H1 (cell line): Measurements from ENCODE around the gene PCCA. TPM values are rescaled to one million over a fixed set of nuclear protein-coding genes. Genes with fewer than 3 reads are reported as not detected.

Experiments
- CTCF ChIA-PET: fragments of 300-600 bp; sonication (Branson Sonifier 250); formaldehyde crosslinking; loops from one replicate; lab custom pipeline; 2021; ENCODE audit not compliant: partially characterized antibody; lab: Charles Lee
- POLR2A ChIA-PET: fragments of 300-600 bp; sonication (Branson Sonifier 250); formaldehyde crosslinking; loops from one replicate; lab custom pipeline; 2021; ENCODE audit warnings: inconsistent platforms; ENCODE audit not compliant: partially characterized antibody; lab: Charles Lee
- DNase-seq, 2 experiments: peaks; one replicate each; pipeline versions ENCODE4 v3.0.0 to v3.0.0-alpha.2; 2010 to 2022; ENCODE audit warnings: low spot score in 2 of 2, low read depth in 1 of 2, mixed read lengths in 1 of 2
- FAIRE-seq: peaks from 2 replicates; lab custom pipeline; 2011; peaks lifted over from hg19 to GRCh38; lab: Jason Lieb, UNC
- H2AFZ ChIP-seq: 2 replicates; pipeline ENCODE4 v1.8.1; 2012; ENCODE audit warnings: low read length, inconsistent platforms
- H2AK5ac ChIP-seq: 2 replicates; pipeline ENCODE4 v1.6.1; 2013; ENCODE audit warnings: low read depth, low read length
- H2BK120ac ChIP-seq: replicated peaks from 2 replicates; pipeline ENCODE3; 2013; ENCODE audit warnings: low read depth, low read length, inconsistent platforms
- H2BK12ac ChIP-seq: 2 replicates; pipeline ENCODE4 v1.6.1; 2013; ENCODE audit warnings: low read depth, low read length
- H2BK15ac ChIP-seq: 2 replicates; pipeline ENCODE4 v1.6.1; 2013; ENCODE audit warnings: low read length
- H2BK20ac ChIP-seq: 2 replicates; pipeline ENCODE4 v1.6.1; 2013; ENCODE audit warnings: low read length
- H2BK5ac ChIP-seq: 2 replicates; pipeline ENCODE4 v1.6.1; 2013; ENCODE audit warnings: low read depth, low read length
- H3K14ac ChIP-seq: 2 replicates; pipeline ENCODE4 v1.6.1; 2013; ENCODE audit warnings: inconsistent platforms; ENCODE audit not compliant: insufficient read length
- H3K18ac ChIP-seq: 2 replicates; pipeline ENCODE4 v1.6.1; 2013; ENCODE audit warnings: low read length; ENCODE audit errors: extremely low read depth
- H3K23ac ChIP-seq: 2 replicates; pipeline ENCODE4 v1.6.1; 2013; ENCODE audit warnings: inconsistent platforms; ENCODE audit not compliant: insufficient read length
- H3K23me2 ChIP-seq: 2 replicates; pipeline ENCODE4 v1.6.1; 2013; ENCODE audit warnings: low read depth, low read length
- H3K27ac ChIP-seq: 2 replicates; pipeline ENCODE4 v1.6.1; 2011; ENCODE audit warnings: low read depth, low read length, inconsistent platforms
- H3K27me3 ChIP-seq, 4 experiments: replicated peaks in 1 of 4; 1 replicate in 1 of 4; 2 replicates in 3 of 4; pipeline versions ENCODE4 v1.6.1 to v1.8.1; 2011 to 2013; ENCODE audit warnings: low read length in 3 of 4, mild to moderate bottlenecking in 3 of 4, inconsistent platforms in 2 of 4, mixed read lengths in 2 of 4, moderate library complexity in 1 of 4; ENCODE audit not compliant: control insufficient read depth in 3 of 4, insufficient read depth in 3 of 4; ENCODE audit errors: extremely low read depth in 1 of 4
- H3K36me3 ChIP-seq, 4 experiments: 2 replicates each; pipeline versions ENCODE4 v1.6.1 to v1.8.1; 2011 to 2013; ENCODE audit warnings: mild to moderate bottlenecking in 4 of 4, low read length in 3 of 4, moderate library complexity in 2 of 4, control low read depth in 1 of 4, inconsistent platforms in 1 of 4; ENCODE audit not compliant: insufficient read depth in 4 of 4, control insufficient read depth in 2 of 4
- H3K4ac ChIP-seq: replicated peaks from 2 replicates; pipeline ENCODE3; 2013; ENCODE audit warnings: low read length, low read depth, mixed read lengths, inconsistent platforms; ENCODE audit not compliant: insufficient read length
- H3K4me1 ChIP-seq, 4 experiments: replicated peaks in 1 of 4; 1 replicate in 1 of 4; 2 replicates in 3 of 4; pipeline versions ENCODE4 v1.6.1 to v1.8.1; 2011 to 2013; ENCODE audit warnings: low read length in 3 of 4, inconsistent platforms in 2 of 4, mixed read lengths in 1 of 4; ENCODE audit not compliant: insufficient read depth in 4 of 4, control insufficient read depth in 3 of 4
- H3K4me2 ChIP-seq, 2 experiments: 2 replicates each; pipeline versions ENCODE4 v1.6.1 to v1.8.1; 2011 to 2013; ENCODE audit warnings: low read depth in 2 of 2, low read length in 2 of 2, control low read depth in 1 of 2, inconsistent platforms in 1 of 2, mild to moderate bottlenecking in 1 of 2; ENCODE audit not compliant: insufficient read depth in 1 of 2
- H3K4me3 ChIP-seq, 4 experiments: fragments of 200-600, 300-600 bp in 1 of 4; sonication (generic), shearing (Covaris generic), sonication (Bioruptor Twin) in 1 of 4; 2 replicates each; pipeline versions ENCODE4 v1.5.1 to v1.8.1; 2011 to 2016; ENCODE audit warnings: low read length in 4 of 4, low read depth in 3 of 4, control low read depth in 2 of 4, inconsistent platforms in 2 of 4, mild to moderate bottlenecking in 2 of 4, mixed read lengths in 1 of 4, moderate library complexity in 1 of 4; ENCODE audit not compliant: insufficient read depth in 2 of 4; ENCODE audit errors: extremely low read depth in 1 of 4
- H3K56ac ChIP-seq: replicated peaks from 2 replicates; pipeline ENCODE3; 2013; ENCODE audit warnings: low read depth, mild to moderate bottlenecking, mixed read lengths, low read length, inconsistent platforms; ENCODE audit not compliant: insufficient read length
- H3K79me1 ChIP-seq: 2 replicates; pipeline ENCODE4 v1.6.1; 2013; ENCODE audit warnings: low read depth, low read length, control low read depth
- H3K79me2 ChIP-seq, 2 experiments: 2 replicates each; pipeline versions ENCODE4 v1.6.1 to v1.8.1; 2012 to 2013; ENCODE audit warnings: low read length in 2 of 2, mild to moderate bottlenecking in 2 of 2, inconsistent platforms in 1 of 2; ENCODE audit not compliant: insufficient read depth in 2 of 2, control insufficient read depth in 1 of 2
- H3K9ac ChIP-seq, 4 experiments: replicated peaks in 1 of 4; 1 replicate in 1 of 4; 2 replicates in 3 of 4; pipeline versions ENCODE4 v1.6.1 to v1.8.1; 2011 to 2013; ENCODE audit warnings: low read depth in 3 of 4, low read length in 3 of 4, control low read depth in 2 of 4, mild to moderate bottlenecking in 2 of 4, moderate library complexity in 2 of 4, inconsistent platforms in 1 of 4; ENCODE audit errors: extremely low read depth in 1 of 4
- H3K9me3 ChIP-seq, 2 experiments: 2 replicates each; pipeline versions ENCODE4 v1.6.1 to v1.8.1; 2012 to 2013; ENCODE audit warnings: mild to moderate bottlenecking in 2 of 2, moderate library complexity in 2 of 2, control low read depth in 1 of 2, inconsistent platforms in 1 of 2, low read depth in 1 of 2, low read length in 1 of 2, mixed read lengths in 1 of 2; ENCODE audit not compliant: insufficient read depth in 2 of 2
- H4K20me1 ChIP-seq, 2 experiments: replicated peaks in 1 of 2; 2 replicates each; pipeline versions ENCODE3 to v1.8.1; 2011 to 2013; ENCODE audit warnings: inconsistent platforms in 2 of 2, low read length in 2 of 2, mild to moderate bottlenecking in 1 of 2; ENCODE audit not compliant: insufficient read depth in 2 of 2, control insufficient read depth in 1 of 2
- H4K5ac ChIP-seq: 2 replicates; pipeline ENCODE4 v1.6.1; 2013; ENCODE audit warnings: low read length, low read depth, mixed read lengths, inconsistent platforms; ENCODE audit not compliant: insufficient read length
- H4K8ac ChIP-seq: 2 replicates; pipeline ENCODE4 v1.8.0; 2013; ENCODE audit warnings: mild to moderate bottlenecking, moderate library complexity, low read length, inconsistent platforms; ENCODE audit not compliant: insufficient read depth; ENCODE audit errors: extremely low read depth
- H4K91ac ChIP-seq: replicated peaks from 2 replicates; pipeline ENCODE3; 2013; ENCODE audit warnings: low read length, mixed read lengths, inconsistent platforms; ENCODE audit not compliant: insufficient read length
- ATF2 ChIP-seq: IDR thresholded peaks from 2 replicates; pipeline ENCODE4 v1.6.1; 2012; ENCODE audit warnings: low read length, inconsistent platforms
- CBX8 ChIP-seq: fragments of 300-800, 300-1000 bp; sonication (generic); IDR thresholded peaks from 2 replicates; pipeline ENCODE4 v1.7.1; 2016; ENCODE audit warnings: low read depth, low read length, borderline replicate concordance
- CHD1 ChIP-seq: IDR thresholded peaks from 2 replicates; pipeline ENCODE4 v1.6.1; 2012; ENCODE audit warnings: low read depth, low read length, improper control_type of control experiment
- CTCF ChIP-seq, 3 experiments: IDR thresholded peaks; 1 replicate in 2 of 3; 2 replicates in 1 of 3; pipeline versions ENCODE4 v1.5.1 to v1.6.1; 2011; ENCODE audit warnings: low read length in 3 of 3, mild to moderate bottlenecking in 3 of 3, inconsistent platforms in 2 of 3, low read depth in 1 of 3, moderate library complexity in 1 of 3; ENCODE audit not compliant: insufficient read depth in 1 of 3; ENCODE audit errors: control extremely low read depth in 1 of 3
- EZH2 ChIP-seq: fragments of 200-600 bp; sonication (generic); IDR thresholded peaks from 2 replicates; pipeline ENCODE4 v1.7.1; 2012; ENCODE audit warnings: low read depth, mild to moderate bottlenecking, moderate library complexity, low read length, inconsistent platforms; ENCODE audit not compliant: severe bottlenecking
- GABPA ChIP-seq: IDR thresholded peaks from 2 replicates; pipeline ENCODE4 v1.6.1; 2011; ENCODE audit warnings: mild to moderate bottlenecking, low read length, moderate library complexity, borderline replicate concordance; ENCODE audit not compliant: insufficient read depth
- HDAC6 ChIP-seq: IDR thresholded peaks from one replicate; pipeline ENCODE4 v1.7.1; 2012; ENCODE audit warnings: low read depth, mild to moderate bottlenecking, inconsistent platforms, low read length, moderate library complexity
- RBBP5 ChIP-seq: IDR thresholded peaks from 2 replicates; pipeline ENCODE4 v1.7.1; 2012; ENCODE audit warnings: low read depth, mild to moderate bottlenecking, inconsistent platforms, low read length, moderate library complexity, borderline replicate concordance
- SP1 ChIP-seq: IDR thresholded peaks from 2 replicates; pipeline ENCODE4 v1.6.1; 2011; ENCODE audit warnings: low read depth, low read length
- whole genome bisulfite sequencing, 2 experiments: shearing (Covaris generic) in 1 of 2; methylation state at CpG; one replicate each; pipeline versions ENCODE4 v1.1.6 to v1.1.7; 2013 to 2015; ENCODE audit warnings: low lambda C conversion rate in 2 of 2, mixed read lengths in 2 of 2, inconsistent platforms in 1 of 2, low coverage in 1 of 2, missing lambda C conversion rate in 1 of 2; ENCODE audit not compliant: insufficient replicate concordance in 2 of 2, insufficient coverage in 1 of 2, insufficient read length in 1 of 2; ENCODE audit errors: extremely low coverage in 1 of 2, missing lambda C conversion rate in 1 of 2; 5-methylcytosine and 5-hydroxymethylcytosine counted together
- polyA plus RNA-seq, 7 experiments: library from polyadenylated mRNA; depleted of rRNA in 3 of 7; stranded (reverse) in 5 of 7; unstranded in 2 of 7; fragments of >200 nt in 5 of 7; fragments of 200-250 nt in 2 of 7; gene quantifications; 1 replicate in 5 of 7; 2 replicates in 1 of 7; 4 replicates in 1 of 7; pipeline versions ENCODE4 v1.2.1 to v1.2.3, GENCODE V29; 2011 to 2013; ENCODE audit warnings: missing spikeins in 2 of 7, mixed read lengths in 2 of 7
- total RNA-seq: library from RNA; stranded (reverse); fragmentation: NEBNext Ultra II Directional; extraction: Animal tissue kit (Norgen Biotek cat#: 25700); gene quantifications from 2 replicates; pipeline ENCODE4 v1.2.1, GENCODE V29; 2021

PCCA gene
- total and polyA plus RNA-seq, 2 of the 8 experiments (the other 6 are each of a cell fraction or from before 2014, with no cell fraction given): 18.4 to 49.8 TPM

- H2BK120ac ChIP-seq: peak overlapping the region; percentile 97
- FAIRE-seq (no peak), DNase-seq (no peak)
- peak overlapping the region; percentile 60 for H3K18ac ChIP-seq
- H4K91ac ChIP-seq: peak overlapping the region; percentile 88
- peak overlapping the region; percentile 9 for H3K56ac ChIP-seq
- WGBS, 2 experiments: 94% methylated on average over 7 of the region's 7 CpGs; no CpG with 5 or more reads in 1 of the 2 experiments
- H3K9me3 ChIP-seq: no peaks in the 10 kb centered on the region
- H2AK5ac ChIP-seq: peak overlapping the region; percentile 92
- H3K4me3 ChIP-seq: no peak overlapping the region
- no peak overlapping the region for H4K8ac ChIP-seq
- POLR2A ChIA-PET: interaction anchor here (1.6 kb wide), 1 partner anchor 71 kb away, joined by 5 read pairs; no protein-coding TSS in a partner anchor
- H2BK5ac ChIP-seq: peak overlapping the region; percentile 94
- no peak overlapping the region for H2BK15ac ChIP-seq
- no peaks in the 10 kb centered on the region for H3K36me3 ChIP-seq
- H3K23me2 ChIP-seq: no peaks in the 10 kb centered on the region
- H3K27me3 ChIP-seq: no peaks in the 10 kb centered on the region
- H3K79me2 ChIP-seq: no peaks in the 10 kb centered on the region
- H3K4me2 ChIP-seq: no peak overlapping the region; a peak in 1 of 4 replicates
- no peak overlapping the region for H3K14ac ChIP-seq
- peak overlapping the region; percentile 62; the same call in 1 of the 2 replicates for H2BK12ac ChIP-seq
- H3K4me1 ChIP-seq: peaks cover 0 to 32% (median 24%) of the 10 kb centered on the region in 4 experiments; a peak in 6 of 7 replicates
- no peak overlapping the region for H2AFZ ChIP-seq
- H4K5ac ChIP-seq: peak overlapping the region; percentile 3
- H3K23ac ChIP-seq: no peak overlapping the region
- H4K20me1 ChIP-seq: no peaks in the 10 kb centered on the region
- no peak overlapping the region for H3K9ac ChIP-seq
- H3K79me1 ChIP-seq: no peaks in the 10 kb centered on the region
- CTCF ChIA-PET: interaction anchor here (0.7 to 5.0 kb wide), 11 partner anchors 9 to 896 kb away, joined by 3 to 16 read pairs (median 4); no protein-coding TSS in a partner anchor
- H3K27ac ChIP-seq: no peak overlapping the region
- peak overlapping the region; percentile 95 for H2BK20ac ChIP-seq
- peak overlapping the region; percentile 89 for H3K4ac ChIP-seq
- TF ChIP-seq RBBP5 (no peak), GABPA (no peak), SP1 (no peak), CHD1 (no peak), HDAC6 (no peak), CBX8 (no peak), ATF2 (no peak), EZH2 (no peak), CTCF (IDR thresholded peaks at IDR 0.05; ENCODE audit: control extremely low read depth in 1 of 3, insufficient read depth in 1 of 3, low read depth in 1 of 3, low read length in 3 of 3) (no peak)
Observed at GRCh38 chr13:100511466-100511865, 422.6 kb downstream of the PCCA start.
